HL-60 (cell line): ENCODE results near the gene FRMD3.

Experiments used
- DNase-seq, 2 experiments: peaks; one replicate each; pipeline ENCODE4 v3.0.0-alpha.2; 2010 to 2020; ENCODE audit warnings: low read depth in 1 of 2, low spot score in 1 of 2
- H3K27ac ChIP-seq: fragments of 250-450 bp; sonication (Bioruptor Pico); replicated peaks from 2 replicates; pipeline ENCODE4 v1.5.1; 2020; ENCODE audit warnings: mild to moderate bottlenecking, moderate library complexity
- H3K27me3 ChIP-seq: fragments of 250-450 bp; sonication (Bioruptor Pico); 2 replicates; pipeline ENCODE4 v1.5.1; 2021; ENCODE audit warnings: mild to moderate bottlenecking, moderate library complexity; ENCODE audit not compliant: insufficient read depth, poor library complexity, severe bottlenecking
- H3K4me3 ChIP-seq: replicated peaks from 2 replicates; pipeline ENCODE4 v1.5.1; 2011; ENCODE audit warnings: mild to moderate bottlenecking, control low read depth, low read length; ENCODE audit not compliant: insufficient read depth
- CTCF ChIP-seq: IDR thresholded peaks from one replicate; pipeline ENCODE4 v1.5.1; 2011; ENCODE audit warnings: low read length, control low read depth, inconsistent platforms; ENCODE audit not compliant: insufficient read depth
- GABPA ChIP-seq: IDR thresholded peaks from 2 replicates; pipeline ENCODE4 v1.6.1; 2012; ENCODE audit warnings: low read depth
- POLR2AphosphoS5 ChIP-seq: IDR thresholded peaks from 2 replicates; pipeline ENCODE4 v1.6.1; 2012; ENCODE audit warnings: low read depth
- REST ChIP-seq: IDR thresholded peaks from 2 replicates; pipeline ENCODE4 v1.6.1; 2012; ENCODE audit warnings: low read depth; ENCODE audit not compliant: insufficient replicate concordance
- SPI1 ChIP-seq: IDR thresholded peaks from 2 replicates; pipeline ENCODE4 v1.6.1; 2012; ENCODE audit warnings: low read depth, mild to moderate bottlenecking, borderline replicate concordance

Gene FRMD3

GRCh38 chr9:83204047-83204446 lies 334.2 kb downstream of the FRMD3 start:
- no peak for DNase-seq
- TF ChIP-seq CTCF (no peak), GABPA (no peak), POLR2AphosphoS5 (no peak), SPI1 (no peak)
- Histone ChIP-seq H3K27ac (no peak overlapping the region), H3K4me3 (no peak overlapping the region), H3K27me3 (no peaks in the 10 kb centered on the region)

GRCh38 chr9:83200531-83200930 lies 337.7 kb downstream of the FRMD3 start:
- no peak for TF ChIP-seq REST
- TF ChIP-seq POLR2AphosphoS5, result no peak
- no peak for TF ChIP-seq SPI1
- TF ChIP-seq CTCF, result no peak
- no peak for TF ChIP-seq GABPA
- Histone ChIP-seq H3K4me3 (no peak overlapping the region), H3K27me3 (peaks cover 3% of the 10 kb centered on the region), H3K27ac (no peak overlapping the region)
- no peak for DNase-seq

GRCh38 chr9:83199832-83200231 lies 338.4 kb downstream of the FRMD3 start:
- Histone ChIP-seq H3K4me3 (no peak overlapping the region), H3K27me3 (peaks cover 3% of the 10 kb centered on the region), H3K27ac (no peak overlapping the region)
- no peak for DNase-seq
- TF ChIP-seq REST, result no peak
- TF ChIP-seq SPI1, result no peak
- TF ChIP-seq POLR2AphosphoS5, result no peak
- no peak for TF ChIP-seq CTCF
- no peak for TF ChIP-seq GABPA

- DNase-seq, result peak in 1 of 2 experiments; percentile 23
Observed at GRCh38 chr9:83199240-83199639, 339.0 kb downstream of the FRMD3 start.

More at GRCh38 chr9:83199240-83199639, 339.0 kb downstream of the FRMD3 start:
- no peak overlapping the region for H3K27ac ChIP-seq
- TF ChIP-seq REST, result no peak
- TF ChIP-seq POLR2AphosphoS5, result no peak
- TF ChIP-seq SPI1, result no peak
- TF ChIP-seq GABPA, result no peak
- no peak for TF ChIP-seq CTCF
- no peak overlapping the region for H3K4me3 ChIP-seq
- peaks cover 3% of the 10 kb centered on the region for H3K27me3 ChIP-seq
